GM19043 (cell line): ENCODE measurements around the gene KIF5A.
A peak's percentile ranks its signal among the peaks of the same experiment; 100 is the strongest.
"Not testable (repeated sequence)": the region's sequence is repeated elsewhere in the genome, so short reads cannot be mapped to it uniquely, and the experiment has no call there.

Experiments used
- ATAC-seq: cut with Tn5 transposase; IDR thresholded peaks from one replicate; pipeline ENCODE4 v1.9.1; 2021; ENCODE audit warnings: low read depth; ENCODE audit not compliant: unreplicated experiment

Gene KIF5A

GRCh38 chr12:57616383-57617101 is 66.7 kb downstream of the KIF5A start:
- ATAC-seq = no peak

GRCh38 chr12:57617942-57618341 is 68.1 kb downstream of the KIF5A start:
- no peak for ATAC-seq

GRCh38 chr12:57618431-57618830 is 68.6 kb downstream of the KIF5A start:
- not testable (repeated sequence) for ATAC-seq

GRCh38 chr12:57618966-57619433 is 69.2 kb downstream of the KIF5A start:
- ATAC-seq = no peak

- ATAC-seq = no peak
Observed at GRCh38 chr12:57619434-57620244, 69.8 kb downstream of the KIF5A start.

- ATAC-seq = no peak
Observed at GRCh38 chr12:57620245-57620935, 70.5 kb downstream of the KIF5A start.

GRCh38 chr12:57620936-57621496 is 71.2 kb downstream of the KIF5A start:
- ATAC-seq = no peak

GRCh38 chr12:57621497-57622292 is 71.9 kb downstream of the KIF5A start:
- peak; percentile 62 for ATAC-seq

GRCh38 chr12:57622293-57623245 is 72.7 kb downstream of the KIF5A start:
- no peak for ATAC-seq

GRCh38 chr12:57623385-57623784 is 73.5 kb downstream of the KIF5A start:
- no peak for ATAC-seq

GRCh38 chr12:57623811-57624390 is 74.1 kb downstream of the KIF5A start:
- ATAC-seq = no peak

GRCh38 chr12:57624441-57625220 is 74.8 kb downstream of the KIF5A start:
- ATAC-seq = no peak

- ATAC-seq = no peak
Observed at GRCh38 chr12:57625261-57626032, 75.6 kb downstream of the KIF5A start.

GRCh38 chr12:57626111-57626920 is 76.5 kb downstream of the KIF5A start:
- no peak for ATAC-seq

GRCh38 chr12:57626921-57627445 is 77.1 kb downstream of the KIF5A start:
- ATAC-seq = no peak
